ACHN (cell line): ENCODE data around the gene CDC42BPA.
A peak's percentile ranks its signal among the peaks of the same experiment; 100 is the strongest.

ENCODE experiments used
- DNase-seq: peaks from one replicate; pipeline ENCODE4 v3.0.0-alpha.2; 2015
- in situ Hi-C: cut with HindIII; loops from 2 replicates; pipeline ENCODE4 v1.10.0; 2017; ENCODE audit warnings: low sequenced_read_pairs, low pct_ligation_motif_present, low pct_unique_long_range_greater_than_20kb

Gene CDC42BPA

GRCh38 chr1:227228201-227228600 is 90.1 kb downstream of the CDC42BPA start:
- in situ Hi-C loops: no loop called here

GRCh38 chr1:227227761-227228160 is 90.5 kb downstream of the CDC42BPA start:
- in situ Hi-C loops: no loop called here
- DNase-seq: no peak

More at GRCh38 chr1:227228201-227228600, 90.1 kb downstream of the CDC42BPA start:
- DNase-seq: no peak

- in situ Hi-C loops: no loop called here
- DNase-seq: peak; percentile 30
Observed at GRCh38 chr1:227225715-227226346, 92.5 kb downstream of the CDC42BPA start.

- DNase-seq: no peak
- in situ Hi-C loops: no loop called here
Observed at GRCh38 chr1:227223171-227223806, 95.0 kb downstream of the CDC42BPA start.

GRCh38 chr1:227219715-227220292 is 98.5 kb downstream of the CDC42BPA start:
- in situ Hi-C loops: no loop called here
- DNase-seq: peak; percentile 27

GRCh38 chr1:227218870-227219573 is 99.3 kb downstream of the CDC42BPA start:
- in situ Hi-C loops: no loop called here
- peak; percentile 21 for DNase-seq

- in situ Hi-C loops: no loop called here
- DNase-seq: no peak
Observed at GRCh38 chr1:227215863-227216510, 102.3 kb downstream of the CDC42BPA start.

- in situ Hi-C loops: no loop called here
- no peak for DNase-seq
Observed at GRCh38 chr1:227214207-227214606, 104.1 kb downstream of the CDC42BPA start.

- in situ Hi-C loops: no loop called here
- DNase-seq: no peak
Observed at GRCh38 chr1:227213426-227213825, 104.9 kb downstream of the CDC42BPA start.

- no peak for DNase-seq
- in situ Hi-C loops: no loop called here
Observed at GRCh38 chr1:227212164-227212563, 106.1 kb downstream of the CDC42BPA start.

GRCh38 chr1:227210604-227211003 is 107.7 kb downstream of the CDC42BPA start:
- in situ Hi-C loops: no loop called here
- DNase-seq: no peak

GRCh38 chr1:227197064-227197463 is 121.2 kb downstream of the CDC42BPA start:
- in situ Hi-C loops: no loop called here
- no peak for DNase-seq

GRCh38 chr1:227192163-227192562 is 126.1 kb downstream of the CDC42BPA start:
- DNase-seq: peak; percentile 67
- in situ Hi-C loops: no loop called here

- no peak for DNase-seq
- in situ Hi-C loops: no loop called here
Observed at GRCh38 chr1:227191607-227192006, 126.7 kb downstream of the CDC42BPA start.

- no peak for DNase-seq
- in situ Hi-C loops: no loop called here
Observed at GRCh38 chr1:227190321-227190720, 128.0 kb downstream of the CDC42BPA start.

- in situ Hi-C loops: no loop called here
- no peak for DNase-seq
Observed at GRCh38 chr1:227185291-227185690, 133.0 kb downstream of the CDC42BPA start.

- in situ Hi-C loops: no loop called here
- no peak for DNase-seq
Observed at GRCh38 chr1:227182012-227182411, 136.3 kb downstream of the CDC42BPA start.

GRCh38 chr1:227175611-227176010 is 142.7 kb downstream of the CDC42BPA start:
- no peak for DNase-seq
- in situ Hi-C loops: no loop called here

- DNase-seq: no peak
- in situ Hi-C loops: no loop called here
Observed at GRCh38 chr1:227174164-227174563, 144.1 kb downstream of the CDC42BPA start.
